Measurements from ENCODE around the gene LIMK1.
"Not testable (repeated sequence)": the region's sequence is repeated elsewhere in the genome, so short reads cannot be mapped to it uniquely, and the experiment has no call there.

The LIMK1 gene

DNA sequence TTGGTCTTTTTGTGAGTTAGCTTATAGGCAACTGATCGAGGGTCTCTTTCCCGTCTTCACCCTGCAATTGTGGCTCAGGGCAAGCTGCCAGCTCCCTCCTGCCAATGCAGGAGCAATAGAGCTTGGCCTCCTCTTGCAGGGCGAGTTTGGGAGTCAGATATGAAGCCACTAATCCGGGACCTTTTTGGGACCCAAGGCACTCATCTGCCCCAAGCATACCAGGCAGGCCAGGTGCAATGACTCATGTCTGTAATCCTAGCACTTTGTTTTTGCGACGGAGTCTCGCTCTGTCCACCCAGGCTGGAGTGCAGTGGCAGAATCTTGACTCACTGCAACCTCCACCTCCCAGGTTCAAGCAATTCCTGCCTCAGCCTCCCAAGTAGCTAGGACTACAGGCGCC lies 21.1 kb downstream of the LIMK1 start:
- H3K4me3 Mint-ChIP-seq = no peak overlapping the region
- no peaks in the 10 kb centered on the region for H3K27me3 Mint-ChIP-seq
- peaks cover 97% of the 10 kb centered on the region for H3K36me3 Mint-ChIP-seq (ENCODE audit: low read depth)
- intact Hi-C loops (cut with micrococcal nuclease) = no loop called here
- no peaks in the 10 kb centered on the region for H3K9me3 Mint-ChIP-seq
- H3K4me1 Mint-ChIP-seq (ENCODE audit: low read depth) = peaks cover 21% of the 10 kb centered on the region
- H3K27ac Mint-ChIP-seq = no peak overlapping the region

DNA sequence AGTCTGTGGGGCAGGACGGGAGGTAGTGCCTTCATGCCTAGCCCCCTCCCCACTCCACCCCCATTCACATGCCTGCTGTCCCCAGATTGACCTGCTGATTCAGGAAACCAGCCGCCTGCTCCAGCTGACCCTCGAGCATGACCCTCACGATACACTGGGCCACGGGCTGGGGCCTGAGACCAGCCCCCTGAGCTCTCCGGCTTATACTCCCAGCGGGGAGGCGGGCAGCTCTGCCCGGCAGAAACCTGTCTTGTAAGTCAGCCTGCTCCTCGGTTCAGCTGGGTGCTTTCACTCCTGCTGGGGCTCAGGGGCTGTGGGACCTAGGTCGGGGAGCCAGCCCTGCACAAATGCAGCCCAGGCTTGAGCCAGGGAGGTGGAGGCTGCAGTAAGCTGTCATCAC lies 22.4 kb downstream of the LIMK1 start:
- Mint-ChIP-seq H3K4me3 (no peak overlapping the region), H3K4me1 (ENCODE audit: low read depth) (peaks cover 9% of the 10 kb centered on the region), H3K36me3 (ENCODE audit: low read depth) (peaks cover 97% of the 10 kb centered on the region), H3K9me3 (no peaks in the 10 kb centered on the region), H3K27me3 (no peaks in the 10 kb centered on the region), H3K27ac (no peak overlapping the region)
- intact Hi-C loops (cut with micrococcal nuclease) = no loop called here

DNA sequence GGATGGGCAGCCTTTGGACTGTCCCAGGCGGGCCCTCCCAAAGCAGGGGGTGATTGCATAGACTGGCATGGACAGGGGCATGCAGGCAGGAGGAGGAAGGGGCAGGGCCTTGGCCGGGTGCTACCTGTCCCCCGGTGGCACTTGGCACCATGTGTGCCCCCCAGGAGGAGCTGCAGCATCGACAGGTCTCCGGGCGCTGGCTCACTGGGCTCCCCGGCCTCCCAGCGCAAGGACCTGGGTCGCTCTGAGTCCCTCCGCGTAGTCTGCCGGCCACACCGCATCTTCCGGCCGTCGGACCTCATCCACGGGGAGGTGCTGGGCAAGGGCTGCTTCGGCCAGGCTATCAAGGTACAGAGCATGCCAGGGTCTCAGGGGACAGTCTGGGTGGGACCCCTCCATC lies 23.2 kb downstream of the LIMK1 start:
- Mint-ChIP-seq H3K9me3 (no peaks in the 10 kb centered on the region), H3K36me3 (ENCODE audit: low read depth) (peaks cover 100% of the 10 kb centered on the region), H3K27ac (no peak overlapping the region), H3K27me3 (no peaks in the 10 kb centered on the region), H3K4me3 (no peak overlapping the region), H3K4me1 (ENCODE audit: low read depth) (peaks cover under 1% of the 10 kb centered on the region)
- intact Hi-C loops (cut with micrococcal nuclease) = no loop called here

DNA sequence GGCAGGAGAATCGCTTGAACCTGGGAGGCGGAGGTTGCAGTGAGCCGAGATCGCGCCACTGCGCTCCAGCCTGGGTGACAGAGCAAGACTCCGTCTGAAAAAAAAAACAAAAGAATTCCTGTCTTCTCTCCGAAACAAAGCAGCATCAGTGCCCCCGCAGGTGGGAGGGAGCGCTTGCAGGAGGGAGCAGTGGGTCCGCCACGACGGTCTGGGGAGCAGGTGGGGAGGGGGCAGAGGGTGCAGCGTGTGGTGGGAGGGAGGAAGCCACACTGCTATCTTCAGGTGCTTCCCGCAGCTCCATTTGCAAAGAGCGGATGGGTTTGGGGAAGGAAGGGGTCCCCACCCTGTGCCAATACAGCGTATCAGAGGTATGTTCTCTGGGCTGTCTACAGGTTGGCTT lies 31.7 kb downstream of the LIMK1 start:
- Mint-ChIP-seq H3K27me3 (no peaks in the 10 kb centered on the region), H3K9me3 (no peaks in the 10 kb centered on the region), H3K4me1 (ENCODE audit: low read depth) (no peaks in the 10 kb centered on the region), H3K4me3 (no peak overlapping the region), H3K27ac (no peak overlapping the region), H3K36me3 (ENCODE audit: low read depth) (peaks cover 100% of the 10 kb centered on the region)
- intact Hi-C loops (cut with micrococcal nuclease) = no loop called here

DNA sequence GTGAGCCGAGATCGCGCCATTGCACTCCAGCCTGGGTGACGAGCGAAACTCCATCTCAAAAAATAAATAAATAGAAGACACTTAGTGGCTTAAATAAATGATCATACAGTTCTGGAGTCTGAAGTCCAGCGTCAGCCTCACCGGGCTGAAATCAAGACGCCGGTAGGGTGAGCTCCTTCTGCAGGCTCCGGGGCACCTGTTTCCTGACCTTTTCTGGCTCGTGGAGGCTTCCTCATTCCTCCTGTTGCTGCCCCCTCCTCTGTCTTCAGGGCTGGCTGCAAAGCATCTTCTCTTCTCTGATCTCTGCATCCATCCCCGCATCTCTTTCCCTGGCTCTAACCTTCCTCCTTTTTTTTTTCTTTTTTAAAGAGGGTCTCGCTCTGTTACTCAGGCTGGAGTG lies 32.8 kb downstream of the LIMK1 start:
- peaks cover 100% of the 10 kb centered on the region for H3K36me3 Mint-ChIP-seq (ENCODE audit: low read depth)
- no peaks in the 10 kb centered on the region for H3K4me1 Mint-ChIP-seq (ENCODE audit: low read depth)
- H3K27me3 Mint-ChIP-seq = no peaks in the 10 kb centered on the region
- H3K27ac Mint-ChIP-seq = no peak overlapping the region
- H3K4me3 Mint-ChIP-seq = no peak overlapping the region
- no peaks in the 10 kb centered on the region for H3K9me3 Mint-ChIP-seq
- intact Hi-C loops (cut with micrococcal nuclease) = no loop called here

DNA sequence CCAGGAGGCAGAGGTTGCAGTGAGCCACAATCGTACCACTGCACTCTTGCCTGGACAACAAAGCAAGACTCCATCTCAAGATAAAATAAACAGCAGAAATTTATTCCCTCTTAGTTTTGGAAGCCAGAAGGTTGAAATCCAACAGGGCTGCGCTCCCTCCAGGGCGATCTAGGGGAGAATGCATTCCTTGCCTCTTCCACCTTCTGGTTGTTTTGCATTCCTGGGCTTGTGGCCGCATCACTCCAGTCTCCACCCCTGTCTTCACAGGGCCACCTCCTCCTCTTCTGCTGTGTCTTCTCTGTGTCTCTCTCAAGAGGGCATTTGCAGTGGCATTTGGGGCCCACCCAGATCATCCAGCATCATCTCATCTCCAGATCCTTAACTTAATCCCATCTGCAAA lies 36.2 kb downstream of the LIMK1 start:
- no peaks in the 10 kb centered on the region for H3K4me1 Mint-ChIP-seq (ENCODE audit: low read depth)
- intact Hi-C loops (cut with micrococcal nuclease) = no loop called here

DNA sequence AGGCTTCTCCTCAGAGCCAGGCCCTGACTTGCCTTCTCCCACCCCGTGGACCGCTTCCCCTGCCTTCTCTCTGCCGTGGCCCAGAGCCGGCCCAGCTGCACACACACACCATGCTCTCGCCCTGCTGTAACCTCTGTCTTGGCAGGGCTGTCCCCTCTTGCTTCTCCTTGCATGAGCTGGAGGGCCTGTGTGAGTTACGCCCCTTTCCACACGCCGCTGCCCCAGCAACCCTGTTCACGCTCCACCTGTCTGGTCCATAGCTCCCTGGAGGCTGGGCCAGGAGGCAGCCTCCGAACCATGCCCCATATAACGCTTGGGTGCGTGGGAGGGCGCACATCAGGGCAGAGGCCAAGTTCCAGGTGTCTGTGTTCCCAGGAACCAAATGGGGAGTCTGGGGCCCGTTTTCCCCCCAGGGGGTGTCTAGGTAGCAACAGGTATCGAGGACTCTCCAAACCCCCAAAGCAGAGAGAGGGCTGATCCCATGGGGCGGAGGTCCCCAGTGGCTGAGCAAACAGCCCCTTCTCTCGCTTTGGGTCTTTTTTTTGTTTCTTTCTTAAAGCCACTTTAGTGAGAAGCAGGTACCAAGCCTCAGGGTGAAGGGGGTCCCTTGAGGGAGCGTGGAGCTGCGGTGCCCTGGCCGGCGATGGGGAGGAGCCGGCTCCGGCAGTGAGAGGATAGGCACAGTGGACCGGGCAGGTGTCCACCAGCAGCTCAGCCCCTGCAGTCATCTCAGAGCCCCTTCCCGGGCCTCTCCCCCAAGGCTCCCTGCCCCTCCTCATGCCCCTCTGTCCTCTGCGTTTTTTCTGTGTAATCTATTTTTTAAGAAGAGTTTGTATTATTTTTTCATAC lies 38.0 kb downstream of the LIMK1 start:
- H3K4me1 Mint-ChIP-seq (ENCODE audit: low read depth) = no peaks in the 10 kb centered on the region
- H3K9me3 Mint-ChIP-seq = no peaks in the 10 kb centered on the region
- peaks cover 62% of the 10 kb centered on the region for H3K36me3 Mint-ChIP-seq (ENCODE audit: low read depth)
- H3K4me3 Mint-ChIP-seq = no peak overlapping the region
- intact Hi-C loops (cut with micrococcal nuclease) = no loop called here
- H3K27me3 Mint-ChIP-seq = no peaks in the 10 kb centered on the region
- H3K27ac Mint-ChIP-seq = no peak overlapping the region

More for the DNA sequence above, 36.2 kb downstream of the LIMK1 start:
- Mint-ChIP-seq H3K27ac (no peak overlapping the region), H3K27me3 (no peaks in the 10 kb centered on the region), H3K4me3 (no peak overlapping the region), H3K36me3 (ENCODE audit: low read depth) (peaks cover 80% of the 10 kb centered on the region), H3K9me3 (no peaks in the 10 kb centered on the region)

DNA sequence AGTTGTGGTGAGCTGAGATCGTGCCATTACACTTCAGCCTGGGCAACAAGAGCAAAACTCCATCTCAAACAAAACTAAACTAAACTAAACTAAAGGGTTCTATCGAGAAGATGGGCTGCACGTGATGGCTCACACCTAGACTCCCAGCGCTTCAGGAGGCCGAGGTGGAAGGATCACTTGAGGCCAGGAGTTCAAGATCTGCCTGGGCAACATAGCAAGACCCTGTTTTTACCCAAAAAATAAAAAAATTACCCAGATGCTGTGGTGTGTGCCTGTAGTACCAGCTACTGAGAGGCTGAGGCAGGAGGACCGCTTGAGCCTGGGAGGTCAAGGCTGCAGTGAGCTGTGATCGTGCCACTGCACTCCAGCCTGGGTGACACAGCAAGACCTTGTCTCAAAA lies 40.3 kb downstream of the LIMK1 start:
- H3K36me3 Mint-ChIP-seq (ENCODE audit: low read depth) = peaks cover 40% of the 10 kb centered on the region
- H3K27me3 Mint-ChIP-seq; H3K27ac Mint-ChIP-seq; H3K4me3 Mint-ChIP-seq; intact Hi-C loops (cut with micrococcal nuclease); H3K9me3 Mint-ChIP-seq; H3K4me1 Mint-ChIP-seq (ENCODE audit: low read depth): not testable (repeated sequence)

DNA sequence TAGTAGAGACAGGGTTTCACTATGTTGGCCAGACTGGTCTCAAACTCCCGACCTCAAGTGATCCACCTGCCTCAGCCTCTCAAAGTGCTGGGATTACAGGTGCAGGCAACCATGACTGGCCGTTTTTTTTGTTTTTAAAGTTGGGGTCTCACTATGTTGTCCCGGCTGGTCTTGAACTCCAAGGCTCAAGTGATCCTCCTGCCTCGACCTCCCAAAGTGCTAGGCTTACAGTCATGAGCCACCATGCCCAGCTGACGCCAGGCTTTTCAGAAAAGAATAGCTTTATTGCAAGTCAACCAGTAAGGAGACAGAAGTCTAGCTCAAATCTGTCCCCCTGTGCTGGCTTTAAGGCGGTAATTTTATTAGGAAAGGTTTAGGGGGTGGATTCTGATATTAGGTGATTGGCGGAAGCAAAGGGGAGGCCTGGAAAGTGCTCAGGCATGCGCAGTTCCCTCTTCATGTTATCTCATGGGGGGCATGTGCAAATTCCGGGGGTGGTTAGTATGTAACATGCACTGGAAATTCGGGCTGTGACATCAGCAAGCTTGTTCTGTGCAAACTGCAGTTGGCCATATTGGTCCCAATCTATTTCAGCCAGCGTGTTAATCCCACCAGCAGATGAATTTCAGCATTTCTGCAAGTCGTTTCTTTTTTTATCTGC lies 42.7 kb downstream of the LIMK1 start:
- H3K27me3 Mint-ChIP-seq = no peaks in the 10 kb centered on the region
- H3K9me3 Mint-ChIP-seq = no peaks in the 10 kb centered on the region
- peaks cover 7% of the 10 kb centered on the region for H3K4me1 Mint-ChIP-seq (ENCODE audit: low read depth)
- H3K4me3 Mint-ChIP-seq = no peak overlapping the region
- no peak overlapping the region for H3K27ac Mint-ChIP-seq
- intact Hi-C loops (cut with micrococcal nuclease) = no loop called here
- peaks cover 15% of the 10 kb centered on the region for H3K36me3 Mint-ChIP-seq (ENCODE audit: low read depth)

DNA sequence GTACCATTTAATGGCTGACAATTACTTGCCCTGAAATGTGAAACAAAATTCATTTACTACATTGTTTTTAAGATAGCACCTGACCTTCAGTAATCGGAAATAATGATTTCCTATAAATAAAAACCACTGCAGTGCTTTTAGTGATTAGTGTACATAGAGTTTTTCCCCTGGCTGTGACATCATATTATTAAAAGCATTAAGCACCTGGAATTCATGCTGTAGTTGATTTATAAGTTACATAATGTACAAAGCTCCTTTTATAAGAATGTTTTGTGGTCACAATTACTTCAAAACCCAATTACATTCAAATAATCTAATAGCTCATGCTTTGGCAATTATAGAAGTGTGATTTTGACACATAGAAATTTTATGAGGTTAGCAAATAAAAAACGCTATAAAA lies 46.3 kb downstream of the LIMK1 start:
- no peaks in the 10 kb centered on the region for H3K9me3 Mint-ChIP-seq
- intact Hi-C loops (cut with micrococcal nuclease) = no loop called here
- H3K27ac Mint-ChIP-seq = no peak overlapping the region
- no peak overlapping the region for H3K4me3 Mint-ChIP-seq
- no peaks in the 10 kb centered on the region for H3K36me3 Mint-ChIP-seq (ENCODE audit: low read depth)
- H3K27me3 Mint-ChIP-seq = no peaks in the 10 kb centered on the region
- H3K4me1 Mint-ChIP-seq (ENCODE audit: low read depth) = peaks cover 27% of the 10 kb centered on the region

DNA sequence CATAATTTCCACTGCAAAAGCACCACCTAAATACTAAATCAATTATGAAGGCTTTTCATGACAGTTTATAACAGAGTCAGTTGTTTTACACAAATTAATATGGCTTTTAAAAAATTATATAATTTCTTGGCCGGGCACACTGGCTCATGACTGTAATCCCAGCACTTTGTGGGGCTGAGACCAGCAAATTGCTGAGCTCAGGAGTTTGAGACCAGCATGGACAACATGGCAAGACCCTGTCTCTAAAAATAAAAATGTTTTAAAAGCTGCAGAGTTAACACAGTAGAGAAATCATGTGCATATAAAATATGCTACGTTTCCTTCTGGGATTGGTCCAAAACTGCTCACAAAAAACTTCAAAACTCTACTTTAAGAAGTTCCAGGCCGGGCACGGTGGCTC lies 46.9 kb downstream of the LIMK1 start:
- intact Hi-C loops (cut with micrococcal nuclease) = no loop called here
- Mint-ChIP-seq H3K9me3 (no peaks in the 10 kb centered on the region), H3K4me3 (no peak overlapping the region), H3K27ac (no peak overlapping the region), H3K36me3 (ENCODE audit: low read depth) (no peaks in the 10 kb centered on the region), H3K4me1 (ENCODE audit: low read depth) (peaks cover 27% of the 10 kb centered on the region), H3K27me3 (no peaks in the 10 kb centered on the region)

DNA sequence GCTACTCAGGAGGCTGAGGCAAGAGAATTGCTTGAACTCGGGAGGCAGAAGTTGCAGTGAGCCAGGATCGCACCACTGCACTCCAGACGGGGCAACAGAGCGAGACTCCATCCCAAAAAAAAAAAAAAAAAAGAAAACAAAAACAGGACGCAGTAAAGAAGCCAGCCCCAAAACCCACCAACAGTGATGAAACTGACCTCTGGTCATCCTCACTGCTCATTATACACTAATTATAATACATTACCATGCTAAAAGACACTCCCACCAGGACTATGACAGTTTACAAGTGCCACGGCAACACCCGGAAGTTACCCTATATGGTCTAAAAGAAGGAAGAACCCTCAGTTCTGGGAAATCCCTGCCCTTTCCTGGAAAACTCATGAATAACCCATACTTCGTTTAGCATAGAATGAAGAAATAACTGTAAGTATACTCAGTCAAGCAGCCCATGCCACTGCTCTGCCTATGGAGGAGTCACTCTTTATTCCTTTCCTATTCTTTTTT lies 50.6 kb downstream of the LIMK1 start:
- Mint-ChIP-seq H3K27ac (peak overlapping the region; percentile 66), H3K9me3 (no peaks in the 10 kb centered on the region), H3K36me3 (ENCODE audit: low read depth) (no peaks in the 10 kb centered on the region), H3K4me1 (ENCODE audit: low read depth) (peaks cover 23% of the 10 kb centered on the region), H3K4me3 (peak overlapping the region; percentile 42), H3K27me3 (no peaks in the 10 kb centered on the region)
- intact Hi-C loops (cut with micrococcal nuclease) = no loop called here

DNA sequence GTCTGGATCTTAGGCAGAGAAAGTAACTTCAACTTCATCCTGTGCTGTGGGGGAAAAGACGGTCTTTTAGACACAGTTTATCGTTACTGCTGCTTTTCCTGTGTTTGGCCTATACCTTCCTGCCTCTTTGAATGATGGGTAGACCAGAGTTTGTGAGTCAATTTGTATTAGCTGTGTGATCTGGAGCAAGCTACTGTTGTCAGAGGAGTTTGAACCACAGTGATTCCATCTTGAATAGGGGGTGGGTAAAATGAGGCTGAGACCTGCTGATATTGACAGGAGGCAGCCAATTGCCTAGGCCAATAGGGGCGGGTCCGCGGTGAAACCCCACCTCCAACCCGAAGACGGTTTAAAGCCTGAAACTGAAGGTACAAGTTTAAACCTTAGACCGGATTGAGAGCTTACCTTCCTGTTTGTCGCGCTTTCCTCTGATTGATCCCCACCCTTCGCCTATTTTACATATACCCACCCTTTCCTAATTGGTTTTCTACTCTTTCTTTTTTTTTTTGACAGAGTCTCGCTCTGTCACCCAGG lies 54.8 kb downstream of the LIMK1 start:
- Mint-ChIP-seq H3K36me3 (ENCODE audit: low read depth) (no peaks in the 10 kb centered on the region), H3K27me3 (peaks cover 2% of the 10 kb centered on the region), H3K9me3 (no peaks in the 10 kb centered on the region), H3K4me1 (ENCODE audit: low read depth) (peaks cover 14% of the 10 kb centered on the region), H3K27ac (no peak overlapping the region), H3K4me3 (no peak overlapping the region)
- intact Hi-C loops (cut with micrococcal nuclease) = no loop called here

Data from dendritic cell treated with granulocyte-macrophage colony-stimulating factor and Interleukin-4, amounts not matched to agents 40 ng/mL and 50 ng/mL, for 4 days (primary cell).